Panc1 (cell line): ENCODE results near the gene MAP2. TPM values are rescaled to one million over a fixed set of nuclear protein-coding genes. Genes with fewer than 3 reads are reported as not detected.

Experiments used
- ATAC-seq: fragments of 200-7000 bp; cut with Tn5 transposase; 2 replicates; pipeline ENCODE4 v1.9.1; 2020; ENCODE audit warnings: mild to moderate bottlenecking, moderate library complexity
- BruUV-seq: library from RNA; stranded (reverse); fragments of 400-500 nt; replicated peaks from 2 replicates; lab custom pipeline; 2021; lab: Mats Ljungman, UMichigan
- CTCF ChIA-PET: fragments of 300-600 bp; sonication (Branson Sonifier 250); formaldehyde crosslinking; loops from one replicate; lab custom pipeline; 2022; ENCODE audit warnings: antibody characterized with exemption; lab: Charles Lee
- POLR2A ChIA-PET: fragments of 300-600 bp; sonication (Branson Sonifier 250); formaldehyde crosslinking; loops from one replicate; lab custom pipeline; 2022; ENCODE audit warnings: antibody characterized with exemption; lab: Charles Lee
- DNase-seq: peaks from one replicate; pipeline ENCODE4 v3.0.0-alpha.2; 2010; ENCODE audit warnings: low read depth, low spot score
- H3K27ac ChIP-seq: 2 replicates; pipeline ENCODE4 v1.5.1; 2011; ENCODE audit warnings: mild to moderate bottlenecking, low read length, inconsistent platforms
- H3K27me3 ChIP-seq: fragments of 200-500 bp; sonication (Bioruptor generic); 2 replicates; pipeline ENCODE4 v1.6.0; 2014; ENCODE audit warnings: low read length, inconsistent platforms; ENCODE audit not compliant: control insufficient read depth, insufficient read depth
- H3K36me3 ChIP-seq: fragments of 200-500 bp; sonication (Bioruptor generic); 2 replicates; pipeline ENCODE4 v1.5.1; 2014; ENCODE audit warnings: inconsistent platforms, mild to moderate bottlenecking, low read length, moderate library complexity; ENCODE audit not compliant: control insufficient read depth, insufficient read depth
- H3K4me1 ChIP-seq: 2 replicates; pipeline ENCODE4 v1.5.1; 2011; ENCODE audit warnings: inconsistent platforms, mild to moderate bottlenecking, low read length, moderate library complexity; ENCODE audit not compliant: control insufficient read depth, insufficient read depth
- H3K4me3 ChIP-seq, 2 experiments: 2 replicates each; pipeline ENCODE4 v1.5.1; 2011 to 2012; ENCODE audit warnings: low read depth in 2 of 2, low read length in 2 of 2, mild to moderate bottlenecking in 2 of 2, inconsistent platforms in 1 of 2, moderate library complexity in 1 of 2
- H3K9me3 ChIP-seq: fragments of 200-500 bp; sonication (Bioruptor generic); 2 replicates; pipeline ENCODE4 v1.5.1; 2014; ENCODE audit warnings: low read depth, mild to moderate bottlenecking, inconsistent platforms, low read length, moderate library complexity; ENCODE audit not compliant: control insufficient read depth, insufficient read depth
- CTCF ChIP-seq: fragments of 450-650 bp; IDR thresholded peaks from 2 replicates; pipeline ENCODE4 v1.5.1; 2017; ENCODE audit warnings: mild to moderate bottlenecking
- POLR2AphosphoS5 ChIP-seq: IDR thresholded peaks from 2 replicates; pipeline ENCODE4 v1.6.1; 2012; ENCODE audit warnings: mild to moderate bottlenecking, low read depth, low read length, moderate library complexity
- REST ChIP-seq, 2 experiments: IDR thresholded peaks; 2 replicates each; pipeline ENCODE4 v1.6.1; 2011 to 2012; ENCODE audit warnings: low read depth in 2 of 2, control low read depth in 1 of 2, low read length in 1 of 2, mild to moderate bottlenecking in 1 of 2, moderate library complexity in 1 of 2; ENCODE audit not compliant: insufficient read depth in 1 of 2
- SIN3A ChIP-seq: IDR thresholded peaks from 2 replicates; pipeline ENCODE4 v1.6.1; 2012; ENCODE audit warnings: low read depth, mild to moderate bottlenecking, low read length, moderate library complexity, borderline replicate concordance; ENCODE audit not compliant: insufficient read depth
- TCF7L2 ChIP-seq: IDR thresholded peaks from 2 replicates; pipeline ENCODE4 v1.6.1; 2011; ENCODE audit warnings: mild to moderate bottlenecking, low read depth, low read length, inconsistent platforms
- in situ Hi-C: cut with HindIII; loops from 2 replicates; pipeline ENCODE4 v1.10.0; 2016; ENCODE audit warnings: low sequenced_read_pairs, low pct_unique_long_range_greater_than_20kb
- intact Hi-C: fragments of 100-400 bp; cut with micrococcal nuclease; formaldehyde crosslinking; loops from one replicate; pipeline ENCODE4 v1.10.0; 2022; ENCODE audit not compliant: unreplicated experiment
- total RNA-seq: library from RNA; stranded (reverse); gene quantifications from one replicate; pipeline ENCODE4 v1.2.1, GENCODE V29; 2021; ENCODE audit not compliant: unreplicated experiment

Gene MAP2
- total RNA-seq, 1 experiment from 2014 or later, result 44.9 TPM

GRCh38 chr2:209382775-209383174 is 41.1 kb upstream of the MAP2 start:
- POLR2A ChIA-PET, result interaction anchor here (0.6 kb wide), 1 partner anchor 405 kb away, joined by 5 read pairs; no protein-coding TSS in a partner anchor
- CTCF ChIA-PET, result no interaction called here
- no peak for DNase-seq
- intact Hi-C loops, result no loop called here
- peaks cover 18% of the 10 kb centered on the region; the same call in 1 of the 2 replicates for H3K9me3 ChIP-seq
- no peak overlapping the region for H3K4me3 ChIP-seq
- no peak overlapping the region for H3K27ac ChIP-seq
- in situ Hi-C loops, result no loop called here
- H3K4me1 ChIP-seq, result no peaks in the 10 kb centered on the region
- TF ChIP-seq REST (IDR thresholded peaks at IDR 0.05; ENCODE audit: insufficient read depth in 1 of 2, low read depth in 2 of 2, low read length in 1 of 2) (no peak), TCF7L2 (no peak), SIN3A (no peak), POLR2AphosphoS5 (no peak), CTCF (no peak)
- H3K36me3 ChIP-seq, result no peaks in the 10 kb centered on the region
- no peak for ATAC-seq
- H3K27me3 ChIP-seq, result no peaks in the 10 kb centered on the region
- BruUV-seq, result no TSS peak

GRCh38 chr2:209383212-209383611 is 40.6 kb upstream of the MAP2 start:
- in situ Hi-C loops (no loop called here), intact Hi-C loops (no loop called here)
- H3K27ac ChIP-seq, result no peak overlapping the region
- H3K27me3 ChIP-seq, result no peaks in the 10 kb centered on the region
- CTCF ChIA-PET, result no interaction called here
- no peak for TF ChIP-seq TCF7L2
- TF ChIP-seq POLR2AphosphoS5, result no peak
- TF ChIP-seq REST (IDR thresholded peaks at IDR 0.05; ENCODE audit: insufficient read depth in 1 of 2, low read depth in 2 of 2, low read length in 1 of 2), result no peak
- no peak for TF ChIP-seq SIN3A
- TF ChIP-seq CTCF, result no peak
- POLR2A ChIA-PET, result interaction anchor here (0.6 kb wide), 1 partner anchor 405 kb away, joined by 5 read pairs; no protein-coding TSS in a partner anchor
- peak; percentile 46 for DNase-seq
- no peak for ATAC-seq
- H3K36me3 ChIP-seq, result no peaks in the 10 kb centered on the region
- peaks cover 14% of the 10 kb centered on the region; the same call in 1 of the 2 replicates for H3K9me3 ChIP-seq
- BruUV-seq, result no TSS peak
- H3K4me3 ChIP-seq, result no peak overlapping the region
- no peaks in the 10 kb centered on the region for H3K4me1 ChIP-seq
